ENCODE results near the gene ALG11. TPM values are rescaled to one million over a fixed set of nuclear protein-coding genes. Genes with fewer than 3 reads are reported as not detected.

Gene ALG11
- total RNA-seq, 1 donor from 2014 or later: 65.7 TPM

GRCh38 chr13:52012512-52012836 lies 276 bp downstream of the ALG11 start:
- Mint-ChIP-seq H3K36me3 (peaks cover 28% of the 10 kb centered on the region), H3K27ac (peak overlapping the region; percentile 98), H3K4me1 (peaks cover 38% of the 10 kb centered on the region), H3K4me3 (peak overlapping the region; percentile 95), H3K9me3 (peaks cover 7% of the 10 kb centered on the region), H3K27me3 (ENCODE audit: low read depth) (no peaks in the 10 kb centered on the region)
- DNase-seq (ENCODE audit: low spot score in 2 of 2, unreplicated experiment in 2 of 2): no peak
- TF ChIP-seq CTCF (IDR thresholded peaks at IDR 0.05; ENCODE audit: unreplicated experiment): no peak

GRCh38 chr13:52016296-52016695 lies 4.1 kb downstream of the ALG11 start:
- Mint-ChIP-seq H3K4me3 (no peak overlapping the region), H3K9me3 (peaks cover 7% of the 10 kb centered on the region), H3K27ac (no peak overlapping the region)

GRCh38 chr13:52020191-52020590 lies 8.0 kb downstream of the ALG11 start:
- H3K36me3 Mint-ChIP-seq: peaks cover 67% of the 10 kb centered on the region
- no peaks in the 10 kb centered on the region for H3K4me1 Mint-ChIP-seq
- H3K27ac Mint-ChIP-seq: no peak overlapping the region
- H3K27me3 Mint-ChIP-seq (ENCODE audit: low read depth): no peaks in the 10 kb centered on the region
- no peak overlapping the region for H3K4me3 Mint-ChIP-seq
- TF ChIP-seq CTCF (IDR thresholded peaks at IDR 0.05; ENCODE audit: unreplicated experiment): no peak
- H3K9me3 Mint-ChIP-seq: peaks cover 11% of the 10 kb centered on the region
- DNase-seq (ENCODE audit: low spot score in 2 of 2, unreplicated experiment in 2 of 2): no peak

More at GRCh38 chr13:52016296-52016695, 4.1 kb downstream of the ALG11 start:
- Mint-ChIP-seq H3K27me3 (ENCODE audit: low read depth) (no peaks in the 10 kb centered on the region), H3K36me3 (peaks cover 46% of the 10 kb centered on the region), H3K4me1 (peaks cover 8% of the 10 kb centered on the region)
- no peak for TF ChIP-seq CTCF (IDR thresholded peaks at IDR 0.05; ENCODE audit: unreplicated experiment)
- no peak for DNase-seq (ENCODE audit: low spot score in 2 of 2, unreplicated experiment in 2 of 2)

GRCh38 chr13:52022356-52022755 lies 10.2 kb downstream of the ALG11 start:
- no peak for DNase-seq (ENCODE audit: low spot score in 2 of 2, unreplicated experiment in 2 of 2)
- H3K4me3 Mint-ChIP-seq: no peak overlapping the region

GRCh38 chr13:52024481-52024880 lies 12.3 kb downstream of the ALG11 start, which contains the start of gene UTP14C:
Gene UTP14C, plus strand, starts transcription at chr13:52024691. Its CDS starts 4,114 bp downstream, at chr13:52028805.
- TF ChIP-seq CTCF (IDR thresholded peaks at IDR 0.05; ENCODE audit: unreplicated experiment): no peak
- Mint-ChIP-seq H3K27me3 (ENCODE audit: low read depth) (no peaks in the 10 kb centered on the region), H3K4me3 (no peak within 1 kb of the TSS), H3K4me1 (no peaks in the 10 kb centered on the region), H3K36me3 (peaks cover 78% of the 10 kb centered on the region), H3K9me3 (peaks cover 43% of the 10 kb centered on the region), H3K27ac (no peak within 1 kb of the TSS)
- DNase-seq (ENCODE audit: low spot score in 2 of 2, unreplicated experiment in 2 of 2): no peak

More at GRCh38 chr13:52022356-52022755, 10.2 kb downstream of the ALG11 start:
- Mint-ChIP-seq H3K36me3 (peaks cover 70% of the 10 kb centered on the region), H3K27ac (no peak overlapping the region), H3K9me3 (peaks cover 25% of the 10 kb centered on the region), H3K27me3 (ENCODE audit: low read depth) (no peaks in the 10 kb centered on the region), H3K4me1 (no peaks in the 10 kb centered on the region)
- TF ChIP-seq CTCF (IDR thresholded peaks at IDR 0.05; ENCODE audit: unreplicated experiment): no peak

All from mesothelial cell of epicardium (in vitro differentiated cells).